NCI-H2107 treated with DMSO at 0.1 percent for 48 hours (cell line): ENCODE results near the gene POC1B.
A peak's percentile ranks its signal among the peaks of the same experiment; 100 is the strongest.

ENCODE experiments used
- DNase-seq: peaks from one replicate; lab custom pipeline; 2025; ENCODE audit not compliant: unreplicated experiment; lab: John Stamatoyannopoulos, UW

POC1B gene

GRCh38 chr12:89525824-89526770 lies at the start of gene POC1B:
Gene POC1B, minus strand, starts transcription at chr12:89526047. Its CDS starts 152 bp downstream, at chr12:89525895.
- DNase-seq, result peak; percentile 82

- no peak for DNase-seq
Observed at GRCh38 chr12:89575374-89575773, 49.5 kb upstream of the POC1B start.

GRCh38 chr12:89574736-89575208 lies 48.9 kb upstream of the POC1B start:
- no peak for DNase-seq

GRCh38 chr12:89573051-89573810 lies 47.4 kb upstream of the POC1B start:
- no peak for DNase-seq

GRCh38 chr12:89571491-89572195 lies 45.8 kb upstream of the POC1B start:
- DNase-seq, result no peak

- no peak for DNase-seq
Observed at GRCh38 chr12:89568484-89568883, 42.6 kb upstream of the POC1B start.

- no peak for DNase-seq
Observed at GRCh38 chr12:89567691-89568239, 41.9 kb upstream of the POC1B start.

- DNase-seq, result no peak
Observed at GRCh38 chr12:89566615-89567014, 40.8 kb upstream of the POC1B start.

GRCh38 chr12:89565002-89565401 lies 39.2 kb upstream of the POC1B start:
- DNase-seq, result no peak

- no peak for DNase-seq
Observed at GRCh38 chr12:89559753-89560152, 33.9 kb upstream of the POC1B start.

- DNase-seq, result no peak
Observed at GRCh38 chr12:89556976-89557375, 31.1 kb upstream of the POC1B start.

GRCh38 chr12:89552376-89552775 lies 26.5 kb upstream of the POC1B start:
- no peak for DNase-seq

GRCh38 chr12:89551747-89552146 lies 25.9 kb upstream of the POC1B start:
- no peak for DNase-seq

GRCh38 chr12:89547101-89547500 lies 21.3 kb upstream of the POC1B start:
- no peak for DNase-seq

- DNase-seq, result no peak
Observed at GRCh38 chr12:89546151-89546550, 20.3 kb upstream of the POC1B start.

GRCh38 chr12:89544681-89545184 lies 18.9 kb upstream of the POC1B start:
- peak; percentile 31 for DNase-seq

- DNase-seq, result no peak
Observed at GRCh38 chr12:89544022-89544421, 18.2 kb upstream of the POC1B start.

GRCh38 chr12:89542912-89543592 lies 17.2 kb upstream of the POC1B start:
- peak; percentile 58 for DNase-seq

GRCh38 chr12:89542236-89542635 lies 16.4 kb upstream of the POC1B start:
- no peak for DNase-seq

- no peak for DNase-seq
Observed at GRCh38 chr12:89540586-89540985, 14.7 kb upstream of the POC1B start.
